ENCODE measurements around the gene TMPO. TPM values are rescaled to one million over a fixed set of nuclear protein-coding genes. Genes with fewer than 3 reads are reported as not detected.

Gene TMPO
- total RNA-seq, 1 experiment from 2014 or later: 202 TPM

- no peaks in the 10 kb centered on the region for H3K23me2 ChIP-seq (ENCODE audit: insufficient read length, low read depth, low read length, poor library complexity, severe bottlenecking)
Observed at GRCh38 chr12:98582093-98582492, 66.7 kb downstream of the TMPO start.

More at GRCh38 chr12:98582093-98582492, 66.7 kb downstream of the TMPO start:
- Histone ChIP-seq H3K27ac (ENCODE audit: insufficient read length, low read depth, low read length) (no peak overlapping the region), H2BK15ac (ENCODE audit: low read depth, low read length) (no peak overlapping the region), H4K8ac (replicated peaks; ENCODE audit: insufficient read length, low read depth, low read length) (no peak overlapping the region), H3K79me2 (ENCODE audit: insufficient read depth, low read length) (no peaks in the 10 kb centered on the region), H2BK5ac (ENCODE audit: insufficient read length, low read length) (no peak overlapping the region), H2AK5ac (ENCODE audit: insufficient read length, low read length) (no peak overlapping the region), H3T11ph (ENCODE audit: low read length) (no peak overlapping the region), H3K56ac (ENCODE audit: insufficient read length, low read depth, low read length) (no peak overlapping the region), H3K4me2 (ENCODE audit: insufficient read depth, insufficient read length, low read length) (no peak overlapping the region), H3K4ac (ENCODE audit: low read depth, low read length) (no peak overlapping the region), H2BK12ac (ENCODE audit: insufficient read length, low read depth, low read length) (no peak overlapping the region), H2BK20ac (ENCODE audit: low read depth, low read length, poor library complexity, severe bottlenecking) (no peak overlapping the region), H3K4me1 (ENCODE audit: insufficient read depth, low read length) (no peaks in the 10 kb centered on the region), H3K9me3 (ENCODE audit: control insufficient read depth, low read depth, low read length) (no peaks in the 10 kb centered on the region), H4K91ac (ENCODE audit: insufficient read length, low read depth, low read length) (no peak overlapping the region), H3K9ac (ENCODE audit: extremely low read depth, insufficient read length, low read length) (no peak overlapping the region), H3K23ac (ENCODE audit: insufficient read length, low read depth, low read length) (no peak overlapping the region), H3K14ac (ENCODE audit: insufficient read depth, low read length) (no peak overlapping the region), H4K20me1 (ENCODE audit: control insufficient read depth, insufficient read depth, insufficient read length) (no peaks in the 10 kb centered on the region), H3K18ac (ENCODE audit: insufficient read length, low read depth, low read length) (no peak overlapping the region), H3K27me3 (ENCODE audit: insufficient read depth, low read length) (no peaks in the 10 kb centered on the region; the same call in 1 of the 2 replicates), H3K79me1 (ENCODE audit: insufficient read depth, low read depth, low read length, poor library complexity, severe bottlenecking) (no peaks in the 10 kb centered on the region), H2BK120ac (ENCODE audit: low read depth, low read length, poor library complexity, severe bottlenecking) (no peak overlapping the region), H2AFZ (ENCODE audit: low read length) (no peak overlapping the region), H4K5ac (ENCODE audit: insufficient read length, low read depth, low read length) (no peak overlapping the region)
- DNase-seq: no peak
- TF ChIP-seq, protein P1, sequence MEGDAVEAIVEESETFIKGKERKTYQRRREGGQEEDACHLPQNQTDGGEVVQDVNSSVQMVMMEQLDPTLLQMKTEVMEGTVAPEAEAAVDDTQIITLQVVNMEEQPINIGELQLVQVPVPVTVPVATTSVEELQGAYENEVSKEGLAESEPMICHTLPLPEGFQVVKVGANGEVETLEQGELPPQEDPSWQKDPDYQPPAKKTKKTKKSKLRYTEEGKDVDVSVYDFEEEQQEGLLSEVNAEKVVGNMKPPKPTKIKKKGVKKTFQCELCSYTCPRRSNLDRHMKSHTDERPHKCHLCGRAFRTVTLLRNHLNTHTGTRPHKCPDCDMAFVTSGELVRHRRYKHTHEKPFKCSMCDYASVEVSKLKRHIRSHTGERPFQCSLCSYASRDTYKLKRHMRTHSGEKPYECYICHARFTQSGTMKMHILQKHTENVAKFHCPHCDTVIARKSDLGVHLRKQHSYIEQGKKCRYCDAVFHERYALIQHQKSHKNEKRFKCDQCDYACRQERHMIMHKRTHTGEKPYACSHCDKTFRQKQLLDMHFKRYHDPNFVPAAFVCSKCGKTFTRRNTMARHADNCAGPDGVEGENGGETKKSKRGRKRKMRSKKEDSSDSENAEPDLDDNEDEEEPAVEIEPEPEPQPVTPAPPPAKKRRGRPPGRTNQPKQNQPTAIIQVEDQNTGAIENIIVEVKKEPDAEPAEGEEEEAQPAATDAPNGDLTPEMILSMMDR (conservative IDR thresholded peaks at IDR 0.05): no peak
- Mint-ChIP-seq H3K27ac (no peak overlapping the region), H3K4me1 (no peaks in the 10 kb centered on the region), H3K27me3 (ENCODE audit: low read depth) (no peaks in the 10 kb centered on the region; the same call in 1 of the 2 replicates), H3K9me3 (no peaks in the 10 kb centered on the region), H3K4me3 (no peak overlapping the region), H3K36me3 (ENCODE audit: insufficient read depth in 1 of 3, low read depth in 3 of 3) (no peaks in the 10 kb centered on the region)
- no CpG with 5 or more reads among the region's 6 CpGs for WGBS (ENCODE audit: extremely low coverage, insufficient read length, low lambda C conversion rate)
